OCI-LY1 (cell line): Measurements from ENCODE around the gene SLC27A3.

Experiments used
- H2AFZ ChIP-seq: fragments of 200-600 bp; sonication (generic), shearing (Covaris generic); 2 replicates; pipeline ENCODE4 v1.6.0; 2014; ENCODE audit warnings: antibody characterized with exemption, mild to moderate bottlenecking, low read length
- H3F3A ChIP-seq: fragments of 200-600 bp; sonication (generic), shearing (Covaris generic); 2 replicates; pipeline ENCODE4 v1.6.0; 2014; ENCODE audit warnings: mild to moderate bottlenecking, antibody characterized with exemption, low read length, moderate library complexity; ENCODE audit not compliant: insufficient read depth
- H3K27ac ChIP-seq: fragments of 200-600 bp; sonication (generic); 2 replicates; pipeline ENCODE4 v1.5.1; 2014; ENCODE audit warnings: low read length, mixed run types, mild to moderate bottlenecking, low read depth; ENCODE audit not compliant: poor library complexity, severe bottlenecking
- H3K27me3 ChIP-seq: fragments of 200-600 bp; sonication (generic); 2 replicates; pipeline ENCODE4 v1.6.0; 2014; ENCODE audit warnings: antibody characterized with exemption, mild to moderate bottlenecking, low read length, moderate library complexity; ENCODE audit not compliant: insufficient read depth
- H3K36me3 ChIP-seq: fragments of 200-600 bp; sonication (generic); 2 replicates; pipeline ENCODE4 v1.6.1; 2014; ENCODE audit warnings: mild to moderate bottlenecking, antibody characterized with exemption, low read length, moderate library complexity, mixed read lengths; ENCODE audit not compliant: insufficient read depth
- H3K4me1 ChIP-seq: fragments of 200-600 bp; sonication (generic); 2 replicates; pipeline ENCODE4 v1.5.1; 2014; ENCODE audit warnings: mild to moderate bottlenecking, low read length, moderate library complexity; ENCODE audit not compliant: insufficient read depth, severe bottlenecking
- H3K4me2 ChIP-seq: fragments of 200-600 bp; sonication (generic), shearing (Covaris generic); 2 replicates; pipeline ENCODE4 v1.6.1; 2014; ENCODE audit warnings: low read length
- H3K4me3 ChIP-seq: fragments of 200-600 bp; sonication (generic); 2 replicates; pipeline ENCODE4 v1.5.1; 2014; ENCODE audit warnings: low read length, low read depth, mild to moderate bottlenecking, mixed read lengths; ENCODE audit not compliant: poor library complexity, severe bottlenecking
- H3K79me2 ChIP-seq: fragments of 200-600 bp; shearing (Covaris generic); 2 replicates; pipeline ENCODE4 v1.6.1; 2016; ENCODE audit warnings: mixed run types, low read length, mixed read lengths; ENCODE audit not compliant: insufficient read depth
- H3K9ac ChIP-seq: fragments of 200-600 bp; sonication (generic), shearing (Covaris generic); 2 replicates; pipeline ENCODE4 v1.6.1; 2014; ENCODE audit warnings: mild to moderate bottlenecking, low read length, mixed read lengths
- H3K9me2 ChIP-seq: fragments of 200-600 bp; sonication (generic), shearing (Covaris generic); 2 replicates; pipeline ENCODE4 v1.6.1; 2014; ENCODE audit warnings: low read depth, mild to moderate bottlenecking, low read length, mixed read lengths
- H3K9me3 ChIP-seq: fragments of 200-600 bp; shearing (Covaris generic); 2 replicates; pipeline ENCODE4 v1.6.1; 2014; ENCODE audit warnings: low read length, mixed read lengths
- H4K20me1 ChIP-seq: fragments of 200-600 bp; sonication (generic), shearing (Covaris generic); 2 replicates; pipeline ENCODE4 v1.6.0; 2016; ENCODE audit warnings: mild to moderate bottlenecking, low read length; ENCODE audit not compliant: insufficient read depth
- EZH2 ChIP-seq: fragments of 200-600 bp; sonication (generic), shearing (Covaris generic); IDR thresholded peaks from 2 replicates; pipeline ENCODE4 v1.8.0; 2017; ENCODE audit warnings: borderline replicate concordance, mixed run types, mild to moderate bottlenecking, antibody characterized with exemption, low read length, moderate library complexity, mixed read lengths
- TF ChIP-seq, protein P1 (sequence below): fragments of 200-600 bp; sonication (generic), shearing (Covaris generic); IDR thresholded peaks from 2 replicates; pipeline ENCODE4 v1.5.1; 2017; ENCODE audit warnings: mild to moderate bottlenecking, antibody characterized with exemption, low read length, moderate library complexity, mixed read lengths

Gene SLC27A3

DNA sequence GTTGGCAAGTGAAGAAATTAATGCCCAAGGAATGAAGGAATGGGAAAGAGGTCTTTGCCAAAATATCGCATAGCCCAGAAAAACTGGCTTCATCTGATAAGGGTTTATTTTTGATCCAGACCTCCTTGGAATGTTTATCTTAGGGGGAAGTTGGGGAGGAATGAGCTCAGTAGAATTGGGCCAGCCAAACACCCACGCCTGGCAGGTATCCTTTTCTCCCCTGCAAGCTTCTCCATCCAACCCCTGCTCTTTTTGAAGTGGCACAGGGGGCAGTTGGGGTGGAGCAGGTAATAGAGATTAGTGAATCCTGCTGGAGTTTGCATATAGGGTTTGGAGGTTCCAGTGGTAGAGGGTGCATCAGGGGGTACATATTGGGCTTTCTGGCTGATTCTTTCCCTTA is 26.3 kb upstream of the SLC27A3 start:
- Histone ChIP-seq H3K36me3 (peaks cover 81% of the 10 kb centered on the region), H3K4me2 (no peak overlapping the region)
- TF ChIP-seq, protein P1, sequence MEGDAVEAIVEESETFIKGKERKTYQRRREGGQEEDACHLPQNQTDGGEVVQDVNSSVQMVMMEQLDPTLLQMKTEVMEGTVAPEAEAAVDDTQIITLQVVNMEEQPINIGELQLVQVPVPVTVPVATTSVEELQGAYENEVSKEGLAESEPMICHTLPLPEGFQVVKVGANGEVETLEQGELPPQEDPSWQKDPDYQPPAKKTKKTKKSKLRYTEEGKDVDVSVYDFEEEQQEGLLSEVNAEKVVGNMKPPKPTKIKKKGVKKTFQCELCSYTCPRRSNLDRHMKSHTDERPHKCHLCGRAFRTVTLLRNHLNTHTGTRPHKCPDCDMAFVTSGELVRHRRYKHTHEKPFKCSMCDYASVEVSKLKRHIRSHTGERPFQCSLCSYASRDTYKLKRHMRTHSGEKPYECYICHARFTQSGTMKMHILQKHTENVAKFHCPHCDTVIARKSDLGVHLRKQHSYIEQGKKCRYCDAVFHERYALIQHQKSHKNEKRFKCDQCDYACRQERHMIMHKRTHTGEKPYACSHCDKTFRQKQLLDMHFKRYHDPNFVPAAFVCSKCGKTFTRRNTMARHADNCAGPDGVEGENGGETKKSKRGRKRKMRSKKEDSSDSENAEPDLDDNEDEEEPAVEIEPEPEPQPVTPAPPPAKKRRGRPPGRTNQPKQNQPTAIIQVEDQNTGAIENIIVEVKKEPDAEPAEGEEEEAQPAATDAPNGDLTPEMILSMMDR = no peak
- no peak for TF ChIP-seq EZH2

GRCh38 chr1:153749408-153750005 is 25.7 kb upstream of the SLC27A3 start:
- H3K4me2 ChIP-seq = no peak overlapping the region
- H3K9ac ChIP-seq = no peak overlapping the region
- no peak overlapping the region for H3K27ac ChIP-seq
- no peak for TF ChIP-seq EZH2
- TF ChIP-seq, protein P1 = peak; percentile 95
- no peak overlapping the region for H2AFZ ChIP-seq
- peaks cover 81% of the 10 kb centered on the region for H3K36me3 ChIP-seq
- no peaks in the 10 kb centered on the region for H3K79me2 ChIP-seq
- H3K27me3 ChIP-seq = no peaks in the 10 kb centered on the region
- no peaks in the 10 kb centered on the region for H3K9me3 ChIP-seq
- no peaks in the 10 kb centered on the region for H3K4me1 ChIP-seq
- H3K4me3 ChIP-seq = no peak overlapping the region
- no peaks in the 10 kb centered on the region for H3K9me2 ChIP-seq
- H4K20me1 ChIP-seq = no peaks in the 10 kb centered on the region
- no peaks in the 10 kb centered on the region for H3F3A ChIP-seq

More for the DNA sequence above, 26.3 kb upstream of the SLC27A3 start:
- Histone ChIP-seq H3K27me3 (no peaks in the 10 kb centered on the region), H3K4me3 (no peak overlapping the region), H3K27ac (no peak overlapping the region), H3K4me1 (no peaks in the 10 kb centered on the region), H4K20me1 (no peaks in the 10 kb centered on the region), H3K9ac (no peak overlapping the region), H3F3A (no peaks in the 10 kb centered on the region), H3K9me2 (no peaks in the 10 kb centered on the region), H3K79me2 (no peaks in the 10 kb centered on the region), H3K9me3 (no peaks in the 10 kb centered on the region), H2AFZ (no peak overlapping the region)

- no peak overlapping the region for H3K27ac ChIP-seq
- H4K20me1 ChIP-seq = no peaks in the 10 kb centered on the region
- H3K9ac ChIP-seq = no peak overlapping the region
- no peaks in the 10 kb centered on the region for H3F3A ChIP-seq
- H3K79me2 ChIP-seq = no peaks in the 10 kb centered on the region
- no peaks in the 10 kb centered on the region for H3K4me1 ChIP-seq
- no peak overlapping the region for H3K4me3 ChIP-seq
- no peak overlapping the region for H2AFZ ChIP-seq
- H3K27me3 ChIP-seq = no peaks in the 10 kb centered on the region
- H3K9me3 ChIP-seq = no peaks in the 10 kb centered on the region
- TF ChIP-seq, protein P1 = no peak
- TF ChIP-seq EZH2 = no peak
- no peaks in the 10 kb centered on the region for H3K9me2 ChIP-seq
- H3K36me3 ChIP-seq = peaks cover 86% of the 10 kb centered on the region
- no peak overlapping the region for H3K4me2 ChIP-seq
Measured at GRCh38 chr1:153750026-153750995, 24.9 kb upstream of the SLC27A3 start.
